Spleen (tissue), 7 donors: Measurements from ENCODE around the gene CCDC180.

Source experiments
- POLR2A ChIP-seq, 3 donors: fragments of 450-650 bp; IDR thresholded peaks; one replicate each; pipeline ENCODE4 v1.5.1; 2017; ENCODE audit warnings: antibody characterized with exemption in 3 of 3, mild to moderate bottlenecking in 1 of 3
- POLR2AphosphoS5 ChIP-seq, 3 donors: sonication (generic); formaldehyde crosslinking; IDR thresholded peaks; one replicate each; pipeline ENCODE4 v1.5.1; 2017; ENCODE audit warnings: antibody characterized with exemption in 3 of 3
- TF ChIP-seq, protein P1 (sequence below), 11 experiments: fragments of 200-600 bp in 7 of 11; fragments of 450-650 bp in 4 of 11; sonication (generic) in 4 of 11; IDR thresholded peaks in 8 of 11; conservative IDR thresholded peaks in 3 of 11; 1 replicate in 7 of 11; 2 replicates in 4 of 11; pipeline versions ENCODE4 v1.4.0 to v1.8.0; 2016 to 2021; ENCODE audit warnings: antibody characterized with exemption in 11 of 11, inconsistent platforms in 4 of 11, mild to moderate bottlenecking in 1 of 11
- donor health status: DM: no; HTN: no; CAD: no; lungs with moderate emphysema.
- donor health status: DM: no; HTN: no; CAD: no.
- donor health status: DM: no; HTN: no; CAD: no.

GRCh38 chr9:97357056-97357455, 49.6 kb downstream of the CCDC180 start:
- TF ChIP-seq, protein P1, sequence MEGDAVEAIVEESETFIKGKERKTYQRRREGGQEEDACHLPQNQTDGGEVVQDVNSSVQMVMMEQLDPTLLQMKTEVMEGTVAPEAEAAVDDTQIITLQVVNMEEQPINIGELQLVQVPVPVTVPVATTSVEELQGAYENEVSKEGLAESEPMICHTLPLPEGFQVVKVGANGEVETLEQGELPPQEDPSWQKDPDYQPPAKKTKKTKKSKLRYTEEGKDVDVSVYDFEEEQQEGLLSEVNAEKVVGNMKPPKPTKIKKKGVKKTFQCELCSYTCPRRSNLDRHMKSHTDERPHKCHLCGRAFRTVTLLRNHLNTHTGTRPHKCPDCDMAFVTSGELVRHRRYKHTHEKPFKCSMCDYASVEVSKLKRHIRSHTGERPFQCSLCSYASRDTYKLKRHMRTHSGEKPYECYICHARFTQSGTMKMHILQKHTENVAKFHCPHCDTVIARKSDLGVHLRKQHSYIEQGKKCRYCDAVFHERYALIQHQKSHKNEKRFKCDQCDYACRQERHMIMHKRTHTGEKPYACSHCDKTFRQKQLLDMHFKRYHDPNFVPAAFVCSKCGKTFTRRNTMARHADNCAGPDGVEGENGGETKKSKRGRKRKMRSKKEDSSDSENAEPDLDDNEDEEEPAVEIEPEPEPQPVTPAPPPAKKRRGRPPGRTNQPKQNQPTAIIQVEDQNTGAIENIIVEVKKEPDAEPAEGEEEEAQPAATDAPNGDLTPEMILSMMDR (IDR thresholded peaks at IDR 0.05 in 8 of 11, conservative IDR thresholded peaks at IDR 0.05 in 3 of 11), result no peak
- no peak for TF ChIP-seq POLR2AphosphoS5 (IDR thresholded peaks at IDR 0.05)
- no peak for TF ChIP-seq POLR2A (IDR thresholded peaks at IDR 0.05)
